ENCODE data around the gene STXBP3. TPM values are rescaled to one million over a fixed set of nuclear protein-coding genes. Genes with fewer than 3 reads are reported as not detected.
"Not testable (repeated sequence)": the region's sequence is repeated elsewhere in the genome, so short reads cannot be mapped to it uniquely, and the experiment has no call there.

Gene STXBP3
- polyA plus RNA-seq (2011; rRNA removed) (25.5 and 44.0 TPM in 2 replicates), polyA minus RNA-seq (2011; rRNA and poly(A)+ RNA removed) (58.6 and 66.3 TPM in 2 replicates)

GRCh38 chr1:108746382-108747170 is at the start of gene STXBP3:
Gene STXBP3 (plus strand): TSS chr1:108746674. CDS start chr1:108746738, 64 bp downstream.
- H3K4me3 ChIP-seq (ENCODE audit: low read depth, low read length), result peak within 1 kb of the TSS; percentile 98
- POLR2A ChIA-PET, result interaction anchor here (0.8 to 1.3 kb wide), 3 partner anchors 53 to 70 kb away, joined by 3 to 13 read pairs (median 4); partner anchors contain the start of gene PRPF38B
- H3K27me3 ChIP-seq (ENCODE audit: control insufficient read depth, insufficient read depth, low read length), result no peaks in the 10 kb centered on the region
- H3K27ac ChIP-seq (ENCODE audit: low read depth, low read length), result peak within 1 kb of the TSS; percentile 97
- H3K9me3 ChIP-seq (ENCODE audit: control insufficient read depth, insufficient read depth, low read length), result no peaks in the 10 kb centered on the region; the same call in 1 of the 2 replicates
- peak; percentile 97 for DNase-seq (ENCODE audit: low read depth, low spot score)
- TF ChIP-seq CTCF (IDR thresholded peaks at IDR 0.05; ENCODE audit: low read depth, low read length), result peak; percentile 97
- CTCF ChIA-PET, result interaction anchor here (0.6 to 1.5 kb wide), 4 partner anchors 10 to 160 kb away, joined by 3 to 4 read pairs (median 4); no protein-coding TSS in a partner anchor

- no peak overlapping the region for H3K27ac ChIP-seq (ENCODE audit: low read depth, low read length)
- no peak for TF ChIP-seq CTCF (IDR thresholded peaks at IDR 0.05; ENCODE audit: low read depth, low read length)
- H3K4me3 ChIP-seq (ENCODE audit: low read depth, low read length), result no peak overlapping the region
- no peaks in the 10 kb centered on the region for H3K9me3 ChIP-seq (ENCODE audit: control insufficient read depth, insufficient read depth, low read length)
- H3K27me3 ChIP-seq (ENCODE audit: control insufficient read depth, insufficient read depth, low read length), result no peaks in the 10 kb centered on the region
- DNase-seq (ENCODE audit: low read depth, low spot score), result no peak
- ChIA-PET CTCF (no interaction called here), POLR2A (no interaction called here)
Observed at GRCh38 chr1:108699375-108700332, 46.8 kb upstream of the STXBP3 start.

- no peak for DNase-seq (ENCODE audit: low read depth, low spot score)
- no peak for TF ChIP-seq CTCF (IDR thresholded peaks at IDR 0.05; ENCODE audit: low read depth, low read length)
- Histone ChIP-seq H3K27ac (ENCODE audit: low read depth, low read length) (no peak overlapping the region), H3K4me3 (ENCODE audit: low read depth, low read length) (no peak overlapping the region), H3K27me3 (ENCODE audit: control insufficient read depth, insufficient read depth, low read length) (no peaks in the 10 kb centered on the region), H3K9me3 (ENCODE audit: control insufficient read depth, insufficient read depth, low read length) (no peaks in the 10 kb centered on the region)
- ChIA-PET CTCF (no interaction called here), POLR2A (no interaction called here)
Observed at GRCh38 chr1:108701176-108701849, 45.2 kb upstream of the STXBP3 start.

- DNase-seq (ENCODE audit: low read depth, low spot score); H3K4me3 ChIP-seq (ENCODE audit: low read depth, low read length); H3K27me3 ChIP-seq (ENCODE audit: control insufficient read depth, insufficient read depth, low read length); H3K27ac ChIP-seq (ENCODE audit: low read depth, low read length); POLR2A ChIA-PET; H3K9me3 ChIP-seq (ENCODE audit: control insufficient read depth, insufficient read depth, low read length): not testable (repeated sequence)
- CTCF ChIA-PET, result interaction anchor here (1.1 kb wide), 1 partner anchor 43 kb away, joined by 3 read pairs; no protein-coding TSS in a partner anchor
Observed at GRCh38 chr1:108702109-108702508, 44.4 kb upstream of the STXBP3 start.

GRCh38 chr1:108703939-108704338 is 42.5 kb upstream of the STXBP3 start:
- ChIA-PET CTCF (interaction anchor here (1.7 kb wide), 1 partner anchor 194 kb away, joined by 6 read pairs; no protein-coding TSS in a partner anchor), POLR2A (interaction anchor here (1.4 to 2.6 kb wide), 2 partner anchors 12 to 20 kb away, joined by 3 to 10 read pairs; partner anchors contain the start of gene PRPF38B)
- Histone ChIP-seq H3K9me3 (ENCODE audit: control insufficient read depth, insufficient read depth, low read length) (no peaks in the 10 kb centered on the region), H3K27me3 (ENCODE audit: control insufficient read depth, insufficient read depth, low read length) (no peaks in the 10 kb centered on the region), H3K27ac (ENCODE audit: low read depth, low read length) (no peak overlapping the region), H3K4me3 (ENCODE audit: low read depth, low read length) (no peak overlapping the region)
- no peak for DNase-seq (ENCODE audit: low read depth, low spot score)
- TF ChIP-seq CTCF (IDR thresholded peaks at IDR 0.05; ENCODE audit: low read depth, low read length), result no peak
